GM12878 (cell line): Measurements from ENCODE around the gene EEPD1. TPM values are rescaled to one million over a fixed set of nuclear protein-coding genes. Genes with fewer than 3 reads are reported as not detected.

Source experiments
- ATAC-seq: fragments of 200-7000 bp; cut with Tn5 transposase; 3 replicates; pipeline ENCODE4 v1.9.1; 2020; ENCODE audit warnings: mild to moderate bottlenecking, moderate library complexity
- BruUV-seq: library from RNA; stranded (reverse); fragments of 400-500 nt; replicated peaks from 2 replicates; lab custom pipeline; 2021; lab: Mats Ljungman, UMichigan
- CTCF ChIA-PET: fragments of 300-600 bp; sonication (Branson Sonifier 250); formaldehyde crosslinking; extraction: SDS; loops from one replicate; lab custom pipeline; 2021; ENCODE audit warnings: inconsistent platforms; lab: Yijun Ruan, JAX
- POLR2A ChIA-PET: fragments of 350-600 bp; formaldehyde crosslinking; extraction: SDS; loops from one replicate; lab custom pipeline; 2021; ENCODE audit warnings: inconsistent platforms; lab: Charles Lee
- RAD21 ChIA-PET: fragments of 300-600 bp; sonication (Branson Sonifier 250); formaldehyde crosslinking; loops from one replicate; lab custom pipeline; 2023; ENCODE audit warnings: antibody characterized with exemption; ENCODE audit not compliant: unreplicated experiment; lab: Charles Lee
- SMC1A ChIA-PET: fragments of 300-600 bp; sonication (Branson Sonifier 250); formaldehyde crosslinking; loops from one replicate; lab custom pipeline; 2023; ENCODE audit not compliant: unreplicated experiment, uncharacterized antibody; lab: Charles Lee
- DNase-seq: peaks from one replicate; pipeline ENCODE4 v3.0.0-alpha.2; 2011; ENCODE audit warnings: low read depth, low spot score
- FAIRE-seq: peaks from 3 replicates; lab custom pipeline; 2011; peaks lifted over from hg19 to GRCh38; lab: Jason Lieb, UNC
- H2AFZ ChIP-seq: 2 replicates; pipeline ENCODE4 v1.6.0; 2011; ENCODE audit warnings: low read depth, low read length, control low read depth; ENCODE audit not compliant: control insufficient read depth
- H3K27ac ChIP-seq: 2 replicates; pipeline ENCODE4 v1.5.1; 2011; ENCODE audit warnings: control low read depth; ENCODE audit not compliant: control insufficient read depth, insufficient read depth
- H3K27me3 ChIP-seq, 2 experiments: replicated peaks in 1 of 2; 2 replicates each; pipeline versions ENCODE4 v1.6.0 to v1.6.1; 2011; ENCODE audit warnings: low read length in 1 of 2; ENCODE audit not compliant: control insufficient read depth in 2 of 2, insufficient read depth in 2 of 2
- H3K36me3 ChIP-seq, 2 experiments: 2 replicates each; pipeline ENCODE4 v1.5.1; 2011; ENCODE audit warnings: low read length in 1 of 2; ENCODE audit not compliant: control insufficient read depth in 2 of 2, insufficient read depth in 2 of 2
- H3K4me1 ChIP-seq: 2 replicates; pipeline ENCODE4 v1.6.1; 2011; ENCODE audit warnings: mild to moderate bottlenecking, low read length, moderate library complexity, mixed read lengths; ENCODE audit not compliant: control insufficient read depth, insufficient read depth
- H3K4me2 ChIP-seq: 2 replicates; pipeline ENCODE4 v1.6.0; 2011; ENCODE audit warnings: control low read depth; ENCODE audit not compliant: control insufficient read depth, insufficient read depth
- H3K4me3 ChIP-seq: fragments of 200-600 bp; sonication (generic); 2 replicates; pipeline ENCODE4 v1.5.1; 2016
- H3K79me2 ChIP-seq: 2 replicates; pipeline ENCODE4 v1.6.0; 2011; ENCODE audit warnings: low read length; ENCODE audit not compliant: control insufficient read depth, insufficient read depth
- H3K9ac ChIP-seq: 2 replicates; pipeline ENCODE4 v1.8.0; 2011; ENCODE audit warnings: low read length, control low read depth, mixed read lengths; ENCODE audit not compliant: control insufficient read depth, insufficient read depth
- H3K9me3 ChIP-seq: replicated peaks from 3 replicates; pipeline ENCODE4 v1.5.1; 2011; ENCODE audit warnings: mild to moderate bottlenecking, low read length; ENCODE audit not compliant: control insufficient read depth, insufficient read depth
- H4K20me1 ChIP-seq: 2 replicates; pipeline ENCODE4 v1.6.0; 2011; ENCODE audit not compliant: control insufficient read depth, insufficient read depth
- ATF7 ChIP-seq: fragments of 450-650 bp; IDR thresholded peaks from 2 replicates; pipeline ENCODE4 v1.6.1; 2016; ENCODE audit warnings: low read depth, mild to moderate bottlenecking
- CBFB ChIP-seq: IDR thresholded peaks from 2 replicates; pipeline ENCODE4 v1.6.1; 2016; ENCODE audit warnings: antibody characterized with exemption, low read depth
- HDAC2 ChIP-seq: fragments of 200-600 bp; sonication (generic); IDR thresholded peaks from 2 replicates; pipeline ENCODE4 v1.6.1; 2017
- KDM1A ChIP-seq: fragments of 200-600 bp; sonication (generic); IDR thresholded peaks from 2 replicates; pipeline ENCODE4 v1.6.1; 2016; ENCODE audit warnings: borderline replicate concordance
- MAX ChIP-seq: IDR thresholded peaks from 2 replicates; pipeline ENCODE4 v1.6.1; 2012; ENCODE audit warnings: low read depth, low read length, improper control_type of control experiment
- MEF2A ChIP-seq: IDR thresholded peaks from 2 replicates; pipeline ENCODE4 v1.6.1; 2011; ENCODE audit warnings: low read depth, mild to moderate bottlenecking, low read length, moderate library complexity; ENCODE audit not compliant: insufficient read depth
- PAX8 ChIP-seq: fragments of 450-650 bp; IDR thresholded peaks from 2 replicates; pipeline ENCODE4 v1.6.1; 2017; ENCODE audit warnings: mild to moderate bottlenecking, moderate library complexity
- POLR2A ChIP-seq: IDR thresholded peaks from 2 replicates; pipeline ENCODE4 v1.6.1; 2011; ENCODE audit warnings: low read depth, mild to moderate bottlenecking, low read length
- SKIL ChIP-seq: fragments of 450-650 bp; IDR thresholded peaks from 2 replicates; pipeline ENCODE4 v1.6.1; 2017; ENCODE audit warnings: mild to moderate bottlenecking, low read depth, inconsistent platforms; ENCODE audit not compliant: poor library complexity, severe bottlenecking
- SMAD1 ChIP-seq: fragments of 450-650 bp; IDR thresholded peaks from 2 replicates; pipeline ENCODE4 v1.6.1; 2018; ENCODE audit warnings: mild to moderate bottlenecking, low read depth; ENCODE audit not compliant: partially characterized antibody
- TARDBP ChIP-seq: IDR thresholded peaks from 2 replicates; pipeline ENCODE4 v1.6.1; 2016; ENCODE audit warnings: borderline replicate concordance
- TCF12 ChIP-seq: IDR thresholded peaks from 2 replicates; pipeline ENCODE4 v1.6.1; 2011; ENCODE audit warnings: low read depth, mild to moderate bottlenecking, low read length
- WRNIP1 ChIP-seq: IDR thresholded peaks from 2 replicates; pipeline ENCODE4 v1.6.1; 2011; ENCODE audit warnings: low read depth, low read length, improper control_type of control experiment, borderline replicate concordance
- ZNF217 ChIP-seq: fragments of 450-650 bp; IDR thresholded peaks from 2 replicates; pipeline ENCODE4 v1.6.1; 2017; ENCODE audit warnings: antibody characterized with exemption, mild to moderate bottlenecking
- ZNF622 ChIP-seq: fragments of 450-650 bp; IDR thresholded peaks from 2 replicates; pipeline ENCODE4 v1.6.1; 2017; ENCODE audit warnings: mild to moderate bottlenecking, inconsistent platforms
- WGBS: methylation state at CpG from one replicate; pipeline ENCODE4 v1.1.6; 2016; ENCODE audit warnings: low lambda C conversion rate; ENCODE audit not compliant: insufficient replicate concordance, insufficient coverage; ENCODE audit errors: missing lambda C conversion rate; 5-methylcytosine and 5-hydroxymethylcytosine counted together
- in situ Hi-C: fragments of 300-500 bp; cut with MboI; formaldehyde crosslinking; loops from 9 replicates; pipeline ENCODE4 v1.14.3; 2018; ENCODE audit warnings: mixed read lengths
- intact Hi-C: fragments of 100-400 bp; cut with micrococcal nuclease; formaldehyde crosslinking; loops from one replicate; pipeline ENCODE4 v1.14.2; 2022; ENCODE audit not compliant: unreplicated experiment
- polyA plus RNA-seq, 11 experiments: library from polyadenylated mRNA; depleted of rRNA in 4 of 11; unstranded in 6 of 11; stranded (reverse) in 5 of 11; fragments of >200 nt; fragmentation: Nextera tagmentation in 4 of 11; fragmentation: Illumina TruSeq in 1 of 11; extraction: Ambion mirVana in 4 of 11; extraction: Trizol in 1 of 11; gene quantifications; 1 replicate in 1 of 11; 2 replicates in 10 of 11; pipeline versions ENCODE4 v1.2.1 to v1.2.3, GENCODE V29; 2011 to 2016; ENCODE audit warnings: inconsistent platforms in 2 of 11, missing spikeins in 2 of 11, low read depth in 1 of 11
- total RNA-seq, 4 experiments: library from RNA; depleted of rRNA in 3 of 4; stranded (reverse); fragments of >200 nt in 3 of 4; fragmentation: Illumina TruSeq in 1 of 4; extraction: Trizol in 1 of 4; gene quantifications; 2 replicates each; pipeline versions ENCODE4 v1.2.1 to v1.2.3, GENCODE V29; 2013 to 2021

EEPD1 gene
- total and polyA plus RNA-seq, 10 of the 15 experiments (the other 5 are each of a cell fraction or from before 2014, with no cell fraction given): 0.24 to 2.8 (median 0.86) TPM; not detected in 1

GRCh38 chr7:36214608-36215456 lies 61.8 kb downstream of the EEPD1 start:
- ChIA-PET POLR2A (interaction anchor here (0.5 kb wide), 1 partner anchor 309 kb away, joined by 4 read pairs; no protein-coding TSS in a partner anchor), SMC1A (interaction anchor here (2.1 kb wide), 1 partner anchor 25 kb away, joined by 6 read pairs; no protein-coding TSS in a partner anchor), RAD21 (interaction anchor here (1.0 kb wide), 1 partner anchor 69 kb away, joined by 3 read pairs; no protein-coding TSS in a partner anchor), CTCF (no interaction called here)
- FAIRE-seq: no peak
- Histone ChIP-seq H3K4me3 (no peak overlapping the region), H3K4me1 (no peaks in the 10 kb centered on the region; the same call in 1 of the 2 replicates), H3K9ac (no peak overlapping the region), H3K79me2 (no peaks in the 10 kb centered on the region), H3K4me2 (no peak overlapping the region), H3K27ac (no peak overlapping the region), H2AFZ (no peak overlapping the region), H3K9me3 (no peaks in the 10 kb centered on the region), H3K27me3 (no peaks in the 10 kb centered on the region), H4K20me1 (no peaks in the 10 kb centered on the region), H3K36me3 (no peaks in the 10 kb centered on the region)
- no TSS peak for BruUV-seq
- DNase-seq: no peak
- intact Hi-C loops (no loop called here), in situ Hi-C loops (no loop called here)
- no peak for TF ChIP-seq SMAD1
- no peak for TF ChIP-seq HDAC2
- TF ChIP-seq ZNF622: no peak
- ATAC-seq: no peak
- 62% methylated on average over 23 of the region's 23 CpGs for whole genome bisulfite sequencing

- Histone ChIP-seq H3K9ac (no peak overlapping the region), H3K9me3 (no peaks in the 10 kb centered on the region), H3K4me2 (no peak overlapping the region), H4K20me1 (no peaks in the 10 kb centered on the region), H3K36me3 (no peaks in the 10 kb centered on the region), H3K27me3 (no peaks in the 10 kb centered on the region), H3K79me2 (no peaks in the 10 kb centered on the region), H3K4me1 (no peaks in the 10 kb centered on the region; the same call in 1 of the 2 replicates), H2AFZ (no peak overlapping the region), H3K4me3 (no peak overlapping the region), H3K27ac (no peak overlapping the region)
- ChIA-PET POLR2A (interaction anchor here (0.5 kb wide), 1 partner anchor 308 kb away, joined by 4 read pairs; no protein-coding TSS in a partner anchor), RAD21 (interaction anchor here (1.0 kb wide), 1 partner anchor 45 kb away, joined by 4 read pairs; no protein-coding TSS in a partner anchor), CTCF (no interaction called here), SMC1A (interaction anchor here (2.1 kb wide), 1 partner anchor 26 kb away, joined by 6 read pairs; no protein-coding TSS in a partner anchor)
- no peak for ATAC-seq
- no TSS peak for BruUV-seq
- no peak for FAIRE-seq
- WGBS: 36% methylated on average over 2 of the region's 2 CpGs
- in situ Hi-C loops (no loop called here), intact Hi-C loops (no loop called here)
- no peak for DNase-seq
- TF ChIP-seq PAX8 (no peak), ATF7 (no peak), CBFB (no peak), MEF2A (no peak), HDAC2 (no peak), ZNF217 (no peak), KDM1A (no peak), MAX (no peak), WRNIP1 (no peak), SKIL (no peak), TCF12 (no peak), POLR2A (no peak), TARDBP (no peak)
These were observed 62.4 kb downstream of the EEPD1 start for GRCh38 chr7:36215457-36215765.
